Neural crest cell (in vitro differentiated cells): ENCODE results near the gene UNC13A. TPM values are rescaled to one million over a fixed set of nuclear protein-coding genes. Genes with fewer than 3 reads are reported as not detected.

Source experiments
- DNase-seq: peaks from one replicate; pipeline ENCODE4 v3.0.0; 2021; ENCODE audit warnings: low read depth, mixed read lengths, low spot score
- H3K27ac Mint-ChIP-seq: one replicate; pipeline ENCODE4 v1.8.0; 2021; ENCODE audit warnings: mild to moderate bottlenecking, mixed read lengths; ENCODE audit not compliant: unreplicated experiment
- H3K27me3 Mint-ChIP-seq: 2 replicates; pipeline ENCODE4 v1.8.0; 2021; ENCODE audit warnings: low read depth, mild to moderate bottlenecking, mixed read lengths
- H3K36me3 Mint-ChIP-seq: 2 replicates; pipeline ENCODE4 v1.8.0; 2021; ENCODE audit warnings: low read depth, mild to moderate bottlenecking, mixed read lengths
- H3K4me1 Mint-ChIP-seq: 2 replicates; pipeline ENCODE4 v1.8.0; 2021; ENCODE audit warnings: mixed read lengths
- H3K4me3 Mint-ChIP-seq: one replicate; pipeline ENCODE4 v1.8.0; 2021; ENCODE audit warnings: mild to moderate bottlenecking, mixed read lengths
- H3K9me3 Mint-ChIP-seq: 2 replicates; pipeline ENCODE4 v1.8.0; 2021; ENCODE audit warnings: mixed read lengths
- CTCF ChIP-seq: fragments of 200-600 bp; sonication (generic); conservative IDR thresholded peaks from 2 replicates; pipeline ENCODE4 v1.5.0; 2021; ENCODE audit warnings: antibody characterized with exemption, mild to moderate bottlenecking
- total RNA-seq: library from RNA; stranded (reverse); gene quantifications from 2 replicates; pipeline ENCODE4 v1.2.1, GENCODE V29; 2021

UNC13A gene
- total RNA-seq, 1 donor from 2014 or later, result 6.4 TPM

DNA sequence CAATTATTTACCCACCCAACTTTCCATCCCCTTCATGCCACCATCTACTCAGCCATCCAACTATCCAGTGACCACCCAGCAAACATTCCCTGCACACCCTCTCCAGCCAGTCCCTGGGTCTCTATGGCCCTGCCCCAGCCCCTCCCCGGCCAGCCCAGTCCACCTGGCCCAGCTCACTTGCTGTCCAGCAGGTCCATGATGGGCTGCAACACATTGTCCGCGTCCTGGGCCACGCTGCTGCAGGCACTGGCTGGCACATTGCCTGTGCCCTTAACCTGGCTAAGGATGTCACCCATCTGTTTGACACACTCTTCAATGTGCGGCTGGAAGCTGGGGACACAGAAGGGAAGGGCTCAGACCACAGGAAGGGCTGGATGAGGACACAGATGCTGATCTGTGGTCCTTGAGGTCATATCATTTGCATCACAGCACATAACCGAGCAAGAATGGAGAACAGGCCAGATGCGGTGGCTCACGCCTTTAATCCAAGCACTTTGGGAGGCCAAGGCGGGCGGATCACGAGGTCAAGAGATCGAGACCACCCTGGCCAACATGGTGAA is 61.6 kb downstream of the UNC13A start:
- Mint-ChIP-seq H3K4me1 (no peaks in the 10 kb centered on the region), H3K36me3 (peaks cover 3% of the 10 kb centered on the region)

DNA sequence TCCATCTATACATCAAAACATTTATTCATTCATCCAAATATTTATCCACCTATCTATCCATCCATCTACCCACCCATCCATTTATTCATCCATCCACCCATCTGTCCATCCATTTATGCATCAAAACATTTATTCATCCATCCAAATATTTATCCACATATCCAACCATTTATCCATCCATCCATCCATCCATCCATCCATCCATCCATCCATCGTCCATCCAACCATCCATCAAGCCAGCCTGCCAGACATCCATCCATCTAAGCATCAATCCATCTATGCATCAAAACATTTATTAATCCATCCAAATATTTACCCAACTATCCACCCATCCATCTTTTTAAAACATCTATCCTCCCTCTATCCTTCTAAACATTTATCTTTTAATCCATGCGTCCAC is 62.2 kb downstream of the UNC13A start:
- Mint-ChIP-seq H3K27me3 (no peaks in the 10 kb centered on the region), H3K36me3 (peaks cover 3% of the 10 kb centered on the region), H3K9me3 (peaks cover 25% of the 10 kb centered on the region), H3K4me3 (no peak overlapping the region), H3K4me1 (no peaks in the 10 kb centered on the region), H3K27ac (no peak overlapping the region)
- TF ChIP-seq CTCF, result no peak
- DNase-seq, result no peak

More for the DNA sequence above, 61.6 kb downstream of the UNC13A start:
- H3K27me3 Mint-ChIP-seq, result no peaks in the 10 kb centered on the region
- no peak overlapping the region for H3K4me3 Mint-ChIP-seq
- DNase-seq, result no peak
- TF ChIP-seq CTCF, result no peak
- H3K27ac Mint-ChIP-seq, result no peak overlapping the region
- H3K9me3 Mint-ChIP-seq, result peaks cover 21% of the 10 kb centered on the region

DNA sequence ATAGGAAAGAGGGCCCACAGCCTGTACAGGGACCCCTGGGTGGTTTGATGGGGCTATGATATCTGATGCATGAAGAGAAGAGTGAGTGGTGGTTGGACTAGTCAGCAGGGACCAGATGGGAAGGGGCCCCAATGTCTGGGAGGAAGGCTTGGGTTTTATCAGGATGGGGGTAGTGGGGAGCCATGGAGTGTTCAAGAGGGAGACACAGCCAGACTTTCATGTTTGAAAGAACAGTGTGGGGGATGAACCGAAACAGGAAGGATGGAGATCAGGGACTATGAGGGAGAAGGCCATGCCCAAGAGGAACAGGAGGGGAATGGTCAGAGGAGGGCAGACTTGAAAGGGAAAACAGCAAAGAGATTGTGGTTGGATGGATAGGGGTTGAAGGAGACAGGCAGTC is 63.1 kb downstream of the UNC13A start:
- no peak overlapping the region for H3K4me3 Mint-ChIP-seq
- peaks cover 3% of the 10 kb centered on the region for H3K36me3 Mint-ChIP-seq
- no peak overlapping the region for H3K27ac Mint-ChIP-seq
- TF ChIP-seq CTCF, result no peak
- no peaks in the 10 kb centered on the region for H3K27me3 Mint-ChIP-seq
- peaks cover 25% of the 10 kb centered on the region for H3K9me3 Mint-ChIP-seq
- DNase-seq, result no peak
- H3K4me1 Mint-ChIP-seq, result no peaks in the 10 kb centered on the region

- Mint-ChIP-seq H3K36me3 (peaks cover 3% of the 10 kb centered on the region), H3K9me3 (peaks cover 25% of the 10 kb centered on the region), H3K4me3 (no peak overlapping the region), H3K4me1 (no peaks in the 10 kb centered on the region), H3K27me3 (no peaks in the 10 kb centered on the region), H3K27ac (no peak overlapping the region)
- DNase-seq, result no peak
- no peak for TF ChIP-seq CTCF
Measured at GRCh38 chr19:17624314-17624991, 63.7 kb downstream of the UNC13A start.

DNA sequence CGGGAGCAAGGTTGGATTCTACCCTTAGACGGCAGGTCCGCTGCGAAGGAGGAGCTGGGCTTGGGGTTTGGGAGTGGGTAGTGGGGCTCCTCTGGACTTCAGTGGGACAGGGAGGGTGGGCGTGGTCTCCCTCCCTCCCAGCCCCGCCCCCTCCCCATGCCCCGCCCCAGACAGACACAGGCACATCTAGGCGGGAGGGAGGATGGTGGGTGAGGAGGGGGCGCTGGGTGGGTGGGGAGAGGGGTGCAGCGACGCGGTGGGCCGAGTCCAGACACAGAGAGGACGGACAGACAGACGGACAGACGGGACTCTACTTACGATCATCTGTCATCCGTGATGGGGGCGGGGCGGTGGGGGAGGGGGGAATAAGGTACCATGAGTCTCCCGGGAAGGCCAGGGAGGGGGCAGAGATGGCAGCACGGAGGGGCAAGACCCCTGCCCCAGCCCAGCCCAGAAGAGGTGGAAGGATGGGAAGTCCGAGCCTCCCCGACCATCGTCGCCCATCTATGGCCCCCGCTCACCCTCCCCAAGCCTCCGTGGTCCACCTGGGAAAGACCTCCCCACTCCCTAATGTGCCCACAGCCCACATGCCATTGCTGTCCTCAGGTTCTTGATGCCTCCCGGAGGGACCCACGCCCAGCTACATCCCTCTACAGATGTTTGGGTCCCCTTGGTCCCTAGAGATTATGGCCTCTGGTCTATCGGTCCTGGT is 64.8 kb downstream of the UNC13A start:
- no peak for DNase-seq
- peaks cover 25% of the 10 kb centered on the region for H3K9me3 Mint-ChIP-seq
- no peak for TF ChIP-seq CTCF
- no peak overlapping the region for H3K4me3 Mint-ChIP-seq
- peaks cover 3% of the 10 kb centered on the region for H3K36me3 Mint-ChIP-seq
- no peaks in the 10 kb centered on the region for H3K4me1 Mint-ChIP-seq
- no peak overlapping the region for H3K27ac Mint-ChIP-seq
- no peaks in the 10 kb centered on the region for H3K27me3 Mint-ChIP-seq
